CD4-positive, alpha-beta T cell treated with Interleukin-6 at 100 ng/mL for 8 hours (primary cell): ENCODE data around the gene KCNJ6.
"Not testable (repeated sequence)": the region's sequence is repeated elsewhere in the genome, so short reads cannot be mapped to it uniquely, and the experiment has no call there.

ENCODE experiments used
- DNase-seq: peaks from one replicate; pipeline ENCODE4 v3.0.0-alpha.2; 2020; ENCODE audit warnings: mixed read lengths, low spot score

Gene KCNJ6

GRCh38 chr21:37916310-37917051, at the start of gene KCNJ6:
Gene KCNJ6 (minus strand): TSS chr21:37916457. CDS start chr21:37840682, 75,775 bp downstream.
- no peak for DNase-seq

GRCh38 chr21:37965088-37965805, 49.0 kb upstream of the KCNJ6 start:
- no peak for DNase-seq

GRCh38 chr21:37958537-37958936, 42.3 kb upstream of the KCNJ6 start:
- no peak for DNase-seq

- no peak for DNase-seq
Measured at GRCh38 chr21:37956772-37957171, 40.5 kb upstream of the KCNJ6 start.

- no peak for DNase-seq
Measured at GRCh38 chr21:37945036-37945435, 28.8 kb upstream of the KCNJ6 start.

- DNase-seq, result no peak
Measured at GRCh38 chr21:37944496-37944895, 28.2 kb upstream of the KCNJ6 start.

- DNase-seq, result no peak
Measured at GRCh38 chr21:37940691-37941090, 24.4 kb upstream of the KCNJ6 start.

GRCh38 chr21:37939838-37940237, 23.6 kb upstream of the KCNJ6 start:
- DNase-seq, result no peak

- no peak for DNase-seq
Measured at GRCh38 chr21:37939251-37939650, 23.0 kb upstream of the KCNJ6 start.

GRCh38 chr21:37937668-37938067, 21.4 kb upstream of the KCNJ6 start:
- DNase-seq, result no peak

GRCh38 chr21:37936010-37936785, 19.9 kb upstream of the KCNJ6 start:
- no peak for DNase-seq

- no peak for DNase-seq
Measured at GRCh38 chr21:37932936-37933335, 16.7 kb upstream of the KCNJ6 start.

GRCh38 chr21:37927711-37928110, 11.5 kb upstream of the KCNJ6 start:
- DNase-seq, result no peak

- DNase-seq, result no peak
Measured at GRCh38 chr21:37921091-37921490, 4.8 kb upstream of the KCNJ6 start.

- not testable (repeated sequence) for DNase-seq
Measured at GRCh38 chr21:37920302-37920701, 4.0 kb upstream of the KCNJ6 start.

- DNase-seq, result no peak
Measured at GRCh38 chr21:37917612-37918011, 1.4 kb upstream of the KCNJ6 start.

GRCh38 chr21:37915941-37916309, 332 bp downstream of the KCNJ6 start:
- DNase-seq, result no peak

- no peak for DNase-seq
Measured at GRCh38 chr21:37915497-37915911, 753 bp downstream of the KCNJ6 start.

GRCh38 chr21:37912616-37913015, 3.6 kb downstream of the KCNJ6 start:
- DNase-seq, result no peak

GRCh38 chr21:37909936-37910335, 6.3 kb downstream of the KCNJ6 start:
- no peak for DNase-seq

- no peak for DNase-seq
Measured at GRCh38 chr21:37908691-37909090, 7.6 kb downstream of the KCNJ6 start.

- DNase-seq, result no peak
Measured at GRCh38 chr21:37907076-37907475, 9.2 kb downstream of the KCNJ6 start.

GRCh38 chr21:37905291-37905690, 11.0 kb downstream of the KCNJ6 start:
- DNase-seq, result no peak
